Neural progenitor cell (in vitro differentiated cells): ENCODE results near the gene TAB2. TPM values are rescaled to one million over a fixed set of nuclear protein-coding genes. Genes with fewer than 3 reads are reported as not detected.

Experiments used
- DNase-seq: peaks from one replicate; pipeline ENCODE4 v3.0.0-alpha.2; 2016; ENCODE audit warnings: low spot score
- H2AFZ ChIP-seq: fragments of 200-600 bp; sonication (generic); replicated peaks from 2 replicates; pipeline ENCODE4 v1.6.1; 2016; ENCODE audit warnings: antibody characterized with exemption
- H3F3A ChIP-seq: fragments of 200-600 bp; sonication (generic); 2 replicates; pipeline ENCODE4 v1.6.1; 2016; ENCODE audit warnings: antibody characterized with exemption, low read depth
- H3K27ac ChIP-seq: fragments of 200-600 bp; sonication (generic); 2 replicates; pipeline ENCODE4 v1.5.1; 2016; ENCODE audit warnings: mild to moderate bottlenecking
- H3K27me3 ChIP-seq: fragments of 200-600 bp; sonication (generic); 2 replicates; pipeline ENCODE4 v1.6.1; 2016; ENCODE audit warnings: mild to moderate bottlenecking, moderate library complexity
- H3K36me3 ChIP-seq: fragments of 200-600 bp; sonication (generic); 2 replicates; pipeline ENCODE4 v1.5.1; 2016
- H3K4me1 ChIP-seq: fragments of 200-600 bp; sonication (generic); 2 replicates; pipeline ENCODE4 v1.6.1; 2016; ENCODE audit warnings: mixed run types
- H3K4me2 ChIP-seq: fragments of 200-600 bp; sonication (generic); 2 replicates; pipeline ENCODE4 v1.6.1; 2016
- H3K4me3 ChIP-seq: fragments of 200-600 bp; sonication (generic); 2 replicates; pipeline ENCODE4 v1.5.1; 2016
- H3K79me2 ChIP-seq: fragments of 200-600 bp; sonication (generic); 2 replicates; pipeline ENCODE4 v1.6.1; 2016; ENCODE audit warnings: low read depth
- H3K9ac ChIP-seq: fragments of 200-600 bp; sonication (generic); 2 replicates; pipeline ENCODE4 v1.6.1; 2016
- H3K9me3 ChIP-seq: fragments of 200-600 bp; sonication (generic); 2 replicates; pipeline ENCODE4 v1.5.1; 2016; ENCODE audit warnings: low read depth
- H4K20me1 ChIP-seq: fragments of 200-600 bp; sonication (generic); 2 replicates; pipeline ENCODE4 v1.6.1; 2016; ENCODE audit warnings: low read depth
- H3K27ac Mint-ChIP-seq: 3 replicates; pipeline ENCODE4 v1.8.0; 2021; ENCODE audit warnings: mixed read lengths
- H3K27me3 Mint-ChIP-seq: 2 replicates; pipeline ENCODE4 v1.8.0; 2022; ENCODE audit warnings: low read depth, mild to moderate bottlenecking, inconsistent platforms, moderate library complexity, mixed read lengths; ENCODE audit not compliant: insufficient read depth
- H3K36me3 Mint-ChIP-seq: 3 replicates; pipeline ENCODE4 v1.8.0; 2021; ENCODE audit warnings: mixed read lengths
- H3K4me1 Mint-ChIP-seq: 3 replicates; pipeline ENCODE4 v1.8.0; 2021; ENCODE audit warnings: mixed read lengths
- H3K4me3 Mint-ChIP-seq: 3 replicates; pipeline ENCODE4 v1.8.0; 2021; ENCODE audit warnings: mild to moderate bottlenecking, moderate library complexity, mixed read lengths
- H3K9me3 Mint-ChIP-seq: 3 replicates; pipeline ENCODE4 v1.8.0; 2020; ENCODE audit warnings: mixed read lengths
- CTCF ChIP-seq: fragments of 200-600 bp; sonication (generic); IDR thresholded peaks from 2 replicates; pipeline ENCODE4 v1.5.1; 2017; ENCODE audit warnings: antibody characterized with exemption, mild to moderate bottlenecking
- EZH2 ChIP-seq: fragments of 200-600 bp; sonication (generic); IDR thresholded peaks from 2 replicates; pipeline ENCODE4 v1.6.1; 2017; ENCODE audit warnings: antibody characterized with exemption, mild to moderate bottlenecking, moderate library complexity
- EZH2phosphoT487 ChIP-seq: fragments of 200-600 bp; sonication (generic); IDR thresholded peaks from 2 replicates; pipeline ENCODE4 v1.6.1; 2017; ENCODE audit warnings: antibody characterized with exemption
- total RNA-seq: library from RNA; depleted of rRNA; stranded (reverse); fragments of >200 nt; gene quantifications from 2 replicates; pipeline ENCODE4 v1.2.3, GENCODE V29; 2015; ENCODE audit warnings: low replicate concordance

The TAB2 gene
- total RNA-seq, 1 donor from 2014 or later: 70.9 TPM

GRCh38 chr6:149379977-149380376 is 62.5 kb downstream of the TAB2 start:
- Histone ChIP-seq H3K9ac (no peak overlapping the region), H3K9me3 (no peaks in the 10 kb centered on the region), H3K36me3 (peaks cover 33% of the 10 kb centered on the region), H3K27me3 (no peaks in the 10 kb centered on the region), H3F3A (no peaks in the 10 kb centered on the region), H4K20me1 (peaks cover 28% of the 10 kb centered on the region), H3K4me3 (no peak overlapping the region), H3K79me2 (peaks cover 59% of the 10 kb centered on the region), H3K4me1 (no peaks in the 10 kb centered on the region), H3K4me2 (no peak overlapping the region), H3K27ac (no peak overlapping the region), H2AFZ (no peak overlapping the region)
- H3K4me1 Mint-ChIP-seq: no peaks in the 10 kb centered on the region
- no peak overlapping the region for H3K4me3 Mint-ChIP-seq
- DNase-seq: no peak
- H3K27ac Mint-ChIP-seq: no peak overlapping the region
- peaks cover 55% of the 10 kb centered on the region for H3K36me3 Mint-ChIP-seq
- peaks cover 2% of the 10 kb centered on the region for H3K27me3 Mint-ChIP-seq
- TF ChIP-seq EZH2: no peak
- no peak for TF ChIP-seq EZH2phosphoT487
- no peak for TF ChIP-seq CTCF
- peaks cover 4% of the 10 kb centered on the region for H3K9me3 Mint-ChIP-seq

DNA sequence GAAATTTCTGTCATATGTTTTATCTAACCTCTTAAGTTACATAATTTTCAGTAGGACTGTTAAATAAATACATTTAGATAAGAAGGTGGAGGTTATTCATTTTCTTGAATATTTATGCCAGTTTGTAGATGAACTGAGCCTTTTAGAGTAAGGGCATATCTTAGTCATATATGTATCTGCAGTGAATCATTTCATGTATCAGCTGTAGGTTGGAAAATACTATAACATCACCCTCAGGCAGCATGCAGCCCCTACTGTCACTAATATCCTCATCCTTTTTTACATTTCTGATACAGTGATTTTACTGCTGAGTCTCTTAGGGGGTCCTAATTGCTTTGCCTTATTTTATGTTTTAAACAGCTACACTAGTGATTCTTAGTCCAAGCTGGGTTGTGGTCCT is 63.0 kb downstream of the TAB2 start:
- H4K20me1 ChIP-seq: peaks cover 31% of the 10 kb centered on the region
- no peak overlapping the region for H3K4me2 ChIP-seq
- H3K4me1 ChIP-seq: no peaks in the 10 kb centered on the region
- peaks cover 33% of the 10 kb centered on the region for H3K36me3 ChIP-seq
- Mint-ChIP-seq H3K27me3 (peaks cover 2% of the 10 kb centered on the region), H3K27ac (no peak overlapping the region), H3K4me1 (no peaks in the 10 kb centered on the region), H3K9me3 (peaks cover 4% of the 10 kb centered on the region), H3K36me3 (peaks cover 57% of the 10 kb centered on the region), H3K4me3 (no peak overlapping the region)
- H3K9me3 ChIP-seq: no peaks in the 10 kb centered on the region
- H2AFZ ChIP-seq: no peak overlapping the region
- no peak for DNase-seq
- no peak overlapping the region for H3K9ac ChIP-seq
- H3F3A ChIP-seq: no peaks in the 10 kb centered on the region
- no peak overlapping the region for H3K27ac ChIP-seq
- no peaks in the 10 kb centered on the region for H3K27me3 ChIP-seq
- H3K4me3 ChIP-seq: no peak overlapping the region
- H3K79me2 ChIP-seq: peaks cover 59% of the 10 kb centered on the region
- TF ChIP-seq EZH2phosphoT487 (no peak), CTCF (no peak), EZH2 (no peak)

DNA sequence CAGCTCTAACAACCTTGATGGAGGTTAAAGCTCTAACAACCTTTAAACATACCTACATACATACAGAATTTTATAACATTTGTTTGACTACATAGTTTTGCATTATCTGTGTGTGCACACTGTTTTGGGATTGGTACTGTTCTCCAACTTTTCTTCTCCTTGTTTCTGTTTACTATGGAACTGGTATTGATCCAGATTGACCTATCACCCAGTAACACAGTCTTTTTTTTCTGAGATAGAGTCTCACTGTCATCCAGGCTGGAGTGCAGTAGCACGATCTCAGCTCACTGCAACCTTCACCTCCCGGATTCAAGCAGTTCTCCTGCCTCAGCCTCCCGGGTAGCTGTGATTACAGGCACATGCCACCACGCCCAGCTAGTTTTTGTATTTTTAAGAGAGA is 65.9 kb downstream of the TAB2 start:
- Histone ChIP-seq H3F3A (no peaks in the 10 kb centered on the region), H3K36me3 (peaks cover 20% of the 10 kb centered on the region), H4K20me1 (peaks cover 24% of the 10 kb centered on the region), H3K9ac (no peak overlapping the region), H3K27ac (no peak overlapping the region), H3K4me1 (no peaks in the 10 kb centered on the region), H3K9me3 (no peaks in the 10 kb centered on the region), H3K79me2 (peaks cover 55% of the 10 kb centered on the region), H2AFZ (no peak overlapping the region), H3K4me3 (no peak overlapping the region), H3K27me3 (no peaks in the 10 kb centered on the region), H3K4me2 (no peak overlapping the region)
- Mint-ChIP-seq H3K4me1 (no peaks in the 10 kb centered on the region), H3K9me3 (peaks cover 9% of the 10 kb centered on the region), H3K36me3 (peaks cover 64% of the 10 kb centered on the region), H3K27me3 (peaks cover 2% of the 10 kb centered on the region), H3K4me3 (no peak overlapping the region), H3K27ac (no peak overlapping the region)
- no peak for DNase-seq
- TF ChIP-seq CTCF: no peak
- no peak for TF ChIP-seq EZH2
- no peak for TF ChIP-seq EZH2phosphoT487
